ENCODE results near the gene HOXA2.

HOXA2 gene

GRCh38 chr7:27111042-27111750 lies 8.7 kb upstream of the HOXA2 start:
- no peak for DNase-seq

- no peak for DNase-seq
Observed at GRCh38 chr7:27110186-27111031, 7.9 kb upstream of the HOXA2 start.

DNA sequence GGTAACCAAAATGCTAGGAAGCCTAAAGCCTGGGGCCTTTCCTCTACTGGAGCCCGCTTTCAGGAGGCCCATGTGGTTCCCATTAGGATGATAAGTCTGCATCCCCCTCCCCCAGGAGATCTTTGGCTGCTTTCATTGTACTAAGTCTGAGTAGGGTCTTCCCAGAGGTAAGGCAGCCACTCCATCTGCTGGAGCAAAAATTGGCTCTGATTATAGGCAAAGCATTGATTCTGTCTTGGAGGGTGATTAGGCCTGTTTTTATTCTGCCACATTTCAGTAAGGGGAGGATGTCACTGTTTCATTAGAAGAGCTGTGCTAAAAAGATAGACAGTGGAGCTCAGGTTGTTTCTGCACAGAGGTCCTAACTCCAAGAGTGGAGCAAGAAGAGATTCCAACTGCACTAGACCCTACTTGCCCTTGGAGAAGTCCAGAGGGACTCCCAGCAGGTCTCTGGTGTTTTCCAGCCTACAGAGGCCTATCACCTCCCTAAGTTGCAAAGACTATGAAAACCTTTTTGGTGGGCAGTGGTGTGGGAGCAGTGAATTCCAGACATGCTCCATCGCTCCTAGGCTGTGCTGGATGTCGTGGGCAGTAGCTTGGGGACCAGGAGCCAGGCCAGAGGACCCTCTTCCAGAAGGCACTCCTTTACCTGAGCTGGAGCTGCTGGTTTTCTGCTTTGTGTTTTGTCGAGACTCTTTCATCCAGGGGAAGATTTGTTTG lies 7.1 kb upstream of the HOXA2 start:
- no peak for DNase-seq

DNA sequence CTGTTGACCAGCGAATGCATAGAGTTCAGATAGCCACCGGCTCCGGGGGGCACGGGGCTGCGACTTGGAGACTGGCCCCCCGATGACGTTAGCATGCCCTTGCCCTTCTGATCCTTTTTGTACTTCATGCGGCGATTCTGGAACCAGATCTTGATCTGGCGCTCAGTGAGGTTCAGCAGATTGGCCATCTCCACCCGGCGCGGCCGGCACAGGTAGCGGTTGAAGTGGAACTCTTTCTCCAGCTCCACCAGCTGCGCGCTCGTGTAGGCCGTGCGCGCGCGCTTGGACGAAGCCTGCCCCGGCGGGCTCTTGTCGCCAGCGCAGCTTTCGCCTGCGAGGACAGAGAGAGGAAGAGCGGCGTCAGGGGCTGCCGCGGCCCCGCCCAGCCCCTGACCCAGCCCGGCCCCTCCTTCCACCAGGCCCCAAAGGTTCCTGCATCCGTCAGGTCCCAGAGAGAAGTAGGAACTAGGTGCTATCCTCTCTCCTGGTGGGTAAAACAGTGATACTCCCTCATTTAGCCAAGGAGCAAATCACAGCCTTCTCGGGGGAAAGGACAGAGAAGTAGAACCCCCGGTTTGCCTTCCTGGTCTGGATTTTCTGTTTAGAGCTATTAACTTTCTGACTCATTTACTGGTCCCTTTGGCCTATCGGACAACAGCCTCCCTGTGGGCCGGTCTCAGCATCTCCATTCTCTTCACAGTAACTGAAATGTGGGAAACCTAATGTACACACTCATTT lies 6.1 kb upstream of the HOXA2 start:
- DNase-seq: no peak

DNA sequence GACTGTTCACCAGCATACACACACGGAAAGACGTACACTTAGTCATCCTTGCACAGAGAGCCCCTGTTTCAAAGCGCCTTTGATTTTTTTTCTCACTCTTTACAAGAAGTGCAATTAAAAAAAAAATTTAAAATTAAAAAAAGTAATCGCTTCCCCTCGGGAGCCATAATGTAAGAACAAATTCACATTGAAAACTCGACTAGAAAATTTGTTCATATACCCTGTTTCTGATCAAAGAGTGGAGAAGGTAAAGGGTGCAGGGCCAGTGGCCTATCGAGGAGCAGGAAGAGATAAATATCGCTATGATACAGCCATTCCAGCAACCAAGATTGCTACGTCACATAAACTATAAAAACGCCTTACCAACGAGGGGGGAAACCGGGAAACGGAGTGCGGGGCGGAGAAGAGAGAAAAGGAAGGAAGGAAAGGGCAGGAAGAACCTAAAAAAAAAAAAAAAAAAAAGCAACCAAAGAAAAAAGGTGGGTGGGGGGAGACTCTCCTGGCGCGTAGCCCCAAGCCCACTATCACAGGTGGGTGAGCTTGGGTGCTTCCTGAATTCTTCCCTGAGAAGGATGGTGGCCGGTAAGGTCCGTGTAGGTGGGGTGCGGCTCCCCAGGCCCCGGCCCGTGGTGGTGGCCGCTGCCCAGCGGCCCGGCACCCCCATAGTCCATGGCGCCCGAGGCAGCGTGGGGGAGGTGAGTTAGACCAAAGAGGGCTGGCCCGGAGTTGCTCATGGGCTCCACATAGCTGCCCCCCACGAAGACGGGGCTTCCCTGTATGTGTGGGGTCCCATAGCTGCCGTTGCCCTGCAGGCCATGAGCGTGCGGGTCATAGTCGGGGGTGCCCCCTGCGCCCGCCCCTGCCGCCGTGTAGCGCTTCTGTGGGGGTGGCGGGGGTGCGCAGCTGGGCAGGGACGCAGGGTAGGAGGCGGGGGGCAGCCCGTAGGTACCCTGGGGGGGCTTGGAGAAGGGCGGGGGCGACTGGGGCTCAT lies 5.2 kb upstream of the HOXA2 start:
- no peak for DNase-seq

GRCh38 chr7:27106901-27107240 lies 4.4 kb upstream of the HOXA2 start:
- DNase-seq: no peak

DNA sequence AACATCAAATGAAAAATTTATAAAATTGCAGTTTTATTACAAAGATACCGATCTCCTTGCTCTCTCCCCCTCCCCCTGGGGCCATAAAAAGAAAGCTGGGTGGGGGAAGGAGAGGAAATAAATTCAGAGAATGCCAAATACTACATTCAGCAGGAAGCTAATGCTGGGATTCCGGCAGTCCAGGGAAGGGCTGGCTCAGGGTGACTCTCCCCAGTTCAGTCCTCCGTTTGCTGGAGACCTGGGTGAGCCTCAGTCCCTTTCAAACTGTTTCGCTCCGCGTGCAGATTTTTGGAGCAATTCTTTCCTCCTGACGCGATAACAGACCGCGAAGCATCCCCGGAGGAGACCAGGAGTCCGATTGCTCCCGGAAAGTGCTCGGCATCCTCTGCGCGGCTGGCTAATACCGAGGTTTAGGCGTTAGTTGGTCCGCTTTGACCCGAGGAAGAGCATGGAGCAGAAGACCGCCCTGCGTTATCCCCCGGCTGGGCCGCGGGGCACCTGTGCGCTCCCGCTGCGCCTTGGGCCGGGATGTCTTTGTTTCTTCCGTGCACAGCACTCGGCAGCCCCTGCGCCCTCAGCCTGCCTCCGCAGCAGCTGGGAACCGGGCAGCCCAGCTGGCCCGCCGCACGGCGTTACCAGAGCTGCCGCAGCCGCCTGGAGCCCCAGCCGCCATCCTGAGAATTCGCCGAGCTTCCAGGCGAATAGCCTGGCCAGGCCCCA lies 3.9 kb upstream of the HOXA2 start:
- no peak for DNase-seq

GRCh38 chr7:27105301-27106031 lies 3.0 kb upstream of the HOXA2 start:
- no peak for DNase-seq

- DNase-seq: no peak
Observed at GRCh38 chr7:27104341-27105058, 2.0 kb upstream of the HOXA2 start.

DNA sequence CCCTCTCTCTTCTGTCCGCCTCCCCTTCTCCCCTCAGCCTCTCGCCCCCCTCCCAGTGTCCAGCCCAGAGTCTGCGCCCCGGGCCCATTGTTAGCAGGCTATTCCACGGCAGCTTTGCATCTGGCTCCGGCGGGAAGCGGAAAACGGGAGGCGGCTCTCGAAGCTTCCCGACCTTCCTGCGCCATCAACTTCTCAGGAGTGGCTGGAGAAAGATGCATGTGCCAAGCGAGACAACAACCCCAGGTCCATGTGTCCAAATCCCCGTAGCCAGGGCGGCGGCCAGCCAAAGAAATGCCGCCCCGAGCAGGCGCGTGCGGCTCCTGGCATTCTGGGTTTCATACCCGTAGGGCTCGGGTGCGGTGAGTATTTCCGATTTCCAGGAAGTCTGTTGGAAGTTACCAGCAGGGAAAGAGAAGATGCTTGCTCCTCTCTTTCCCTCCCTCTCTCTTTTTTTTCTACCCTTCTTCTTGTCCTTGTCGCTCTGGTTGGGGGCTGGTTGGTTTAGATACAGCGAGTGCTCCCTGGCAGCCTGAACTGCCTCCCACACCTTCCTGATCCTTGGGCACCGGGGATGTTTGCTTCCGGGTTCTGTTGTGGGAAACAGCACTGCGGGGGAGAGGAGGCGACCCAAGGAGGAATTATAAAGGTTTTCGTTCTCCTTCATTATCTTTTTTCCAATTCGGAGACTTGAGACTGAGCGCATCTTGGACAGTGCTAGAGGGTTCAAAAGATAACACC lies 1.2 kb upstream of the HOXA2 start:
- DNase-seq: no peak

DNA sequence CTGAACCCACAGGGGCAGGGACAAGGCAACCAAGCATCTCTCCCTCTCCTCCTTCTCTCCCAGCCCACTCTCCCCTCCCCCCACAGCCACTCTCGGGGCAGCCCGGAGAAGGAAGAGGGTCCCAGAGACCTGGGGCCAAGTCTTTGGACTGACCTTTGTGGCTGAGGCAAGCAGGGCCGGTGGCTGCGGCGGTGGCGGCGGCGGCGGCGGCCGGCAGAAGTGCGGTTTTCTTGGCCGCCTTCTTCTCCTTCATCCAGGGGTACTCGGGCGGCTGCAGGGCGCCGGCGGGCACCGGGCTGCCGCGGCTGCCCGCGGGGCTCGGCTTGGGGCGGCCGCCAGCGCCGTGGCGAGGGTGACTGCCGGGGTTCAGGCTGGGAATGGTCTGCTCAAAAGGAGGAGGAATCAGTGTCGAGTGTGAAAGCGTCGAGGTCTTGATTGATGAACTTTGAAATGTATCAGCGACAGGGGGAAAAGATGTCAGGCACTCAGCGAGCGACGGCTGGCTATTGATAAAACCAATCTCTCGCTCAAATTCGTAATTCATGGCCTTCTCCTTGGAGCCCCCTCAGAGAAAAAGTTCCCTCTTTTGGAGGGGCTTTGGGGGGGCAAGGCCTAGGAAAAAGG lies 414 bp downstream of the HOXA2 start:
- no peak for DNase-seq

DNA sequence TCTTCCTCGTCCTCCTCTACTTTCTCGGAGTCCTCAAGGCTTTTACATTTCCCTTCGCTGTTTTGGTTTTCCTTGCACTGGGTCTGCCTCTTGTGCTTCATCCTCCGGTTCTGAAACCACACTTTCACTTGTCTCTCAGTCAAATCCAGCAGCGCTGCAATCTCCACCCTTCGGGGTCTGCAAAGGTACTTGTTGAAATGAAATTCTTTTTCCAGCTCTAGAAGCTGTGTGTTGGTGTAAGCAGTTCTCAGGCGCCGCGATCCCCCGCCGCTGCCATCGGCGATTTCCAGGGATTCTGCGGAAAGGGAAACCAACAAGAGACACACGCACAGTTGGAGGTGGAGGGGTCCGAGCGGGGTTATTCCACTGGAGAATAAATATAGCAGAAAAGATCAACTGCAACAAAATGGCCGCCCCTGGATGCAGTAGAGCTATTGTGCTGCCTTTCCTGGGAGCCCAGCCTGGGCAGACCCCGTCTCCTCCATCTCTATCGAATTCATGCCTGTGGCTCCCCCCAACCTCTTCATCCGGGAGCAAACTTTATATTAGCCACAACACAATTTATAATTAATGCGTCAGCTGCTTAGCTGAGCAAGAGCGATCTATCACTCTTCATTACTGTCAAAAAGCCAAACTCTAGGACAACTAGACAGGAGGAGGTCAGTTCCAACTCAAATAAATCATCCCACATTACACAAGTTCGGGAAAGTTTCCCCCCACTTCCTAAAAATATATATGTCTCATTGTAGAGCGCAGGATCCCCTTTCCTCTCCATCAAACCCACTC lies 1.1 kb downstream of the HOXA2 start:
- no peak for DNase-seq

GRCh38 chr7:27100694-27101170 lies 1.8 kb downstream of the HOXA2 start:
- no peak for DNase-seq

DNA sequence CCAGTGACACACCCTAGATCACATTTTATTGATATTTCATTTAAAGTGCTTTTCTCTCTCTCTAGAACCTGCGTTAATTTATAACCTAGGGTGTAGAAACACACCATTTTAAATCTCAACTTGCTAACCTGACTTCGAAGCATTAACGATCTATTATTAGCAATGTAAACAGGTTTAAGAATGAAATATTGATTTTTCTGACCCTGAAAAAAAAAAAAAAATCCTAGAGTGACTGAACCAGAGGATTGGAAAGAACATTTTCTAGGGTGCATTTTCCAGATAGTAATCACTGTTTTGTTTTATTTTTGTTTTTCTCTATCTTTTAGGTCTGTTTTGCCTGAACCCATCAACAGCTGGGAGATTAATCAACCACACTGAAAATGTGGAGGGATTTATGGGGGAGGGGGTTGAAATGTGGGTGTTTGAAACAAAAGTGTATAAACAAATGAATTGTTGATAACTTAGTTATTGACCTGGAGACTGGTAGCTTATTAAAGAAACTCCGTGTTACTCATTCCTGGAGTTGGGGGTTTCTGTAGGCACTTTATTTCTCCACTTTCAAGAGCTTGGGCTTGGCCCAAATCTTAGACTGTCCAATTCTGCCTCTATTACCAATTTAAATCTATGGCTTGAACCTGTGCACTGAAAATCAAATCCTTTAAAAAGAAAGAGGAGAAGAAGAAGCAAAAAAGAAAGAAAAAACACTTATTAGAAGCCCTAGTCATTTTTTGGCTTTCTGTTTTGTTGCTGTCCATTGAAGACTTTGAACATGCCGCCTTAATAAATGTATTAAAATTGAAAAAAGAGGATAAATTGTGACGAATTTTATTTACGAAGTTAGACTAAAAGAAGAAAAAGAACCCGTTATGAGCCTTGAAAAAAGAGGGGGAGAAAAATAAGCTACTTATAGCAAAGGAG lies 2.8 kb downstream of the HOXA2 start:
- no peak for DNase-seq

- DNase-seq: no peak
Observed at GRCh38 chr7:27098578-27099451, 3.7 kb downstream of the HOXA2 start.
